ENCODE measurements around the gene LDHD. TPM values are rescaled to one million over a fixed set of nuclear protein-coding genes. Genes with fewer than 3 reads are reported as not detected.

The LDHD gene
- total RNA-seq, 4 donors from 2014 or later, result 3.3 to 20.4 (median 10.4) TPM

DNA sequence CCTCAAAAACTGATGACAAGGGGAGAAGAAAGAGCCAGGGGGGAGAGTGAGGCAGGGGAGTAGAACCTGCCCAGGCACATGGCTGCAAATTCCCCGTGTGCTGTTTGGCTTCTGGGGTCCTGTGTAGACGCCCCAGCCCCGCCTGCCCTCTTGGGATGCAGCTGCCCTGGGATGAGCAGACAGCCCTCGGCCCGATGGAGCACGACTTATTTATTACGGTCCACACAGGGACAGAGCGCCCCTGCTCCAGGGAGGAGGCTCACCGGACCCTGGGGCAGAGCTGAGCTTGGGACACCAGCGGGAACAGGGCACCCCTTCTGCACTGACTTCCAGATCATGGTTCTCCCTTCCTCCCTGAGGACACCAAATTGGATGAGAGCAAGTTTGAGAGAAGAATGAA, 9.1 kb downstream of the LDHD start:
- H3K27ac ChIP-seq, result peak overlapping the region; percentile 61 to 90 (median 80)
- H3K9me3 ChIP-seq, result no peaks in the 10 kb centered on the region
- no peaks in the 10 kb centered on the region for H3K27me3 ChIP-seq
- peaks cover 59 to 86% (median 75%) of the 10 kb centered on the region in 3 donors for H3K4me1 ChIP-seq
- intact Hi-C loops (cut with DNase I), result no loop called here
- TF ChIP-seq CTCF (IDR thresholded peaks at IDR 0.05), result no peak
- TF ChIP-seq POLR2A (IDR thresholded peaks at IDR 0.05), result no peak
- no peak overlapping the region for H3K4me3 ChIP-seq
- peaks cover 0 to 27% (median 0%) of the 10 kb centered on the region in 3 donors for H3K36me3 ChIP-seq
- no peak for DNase-seq
- WGBS, 2 donors, result 47 to 84% methylated on average over 4 to 7 of the region's 10 CpGs

DNA sequence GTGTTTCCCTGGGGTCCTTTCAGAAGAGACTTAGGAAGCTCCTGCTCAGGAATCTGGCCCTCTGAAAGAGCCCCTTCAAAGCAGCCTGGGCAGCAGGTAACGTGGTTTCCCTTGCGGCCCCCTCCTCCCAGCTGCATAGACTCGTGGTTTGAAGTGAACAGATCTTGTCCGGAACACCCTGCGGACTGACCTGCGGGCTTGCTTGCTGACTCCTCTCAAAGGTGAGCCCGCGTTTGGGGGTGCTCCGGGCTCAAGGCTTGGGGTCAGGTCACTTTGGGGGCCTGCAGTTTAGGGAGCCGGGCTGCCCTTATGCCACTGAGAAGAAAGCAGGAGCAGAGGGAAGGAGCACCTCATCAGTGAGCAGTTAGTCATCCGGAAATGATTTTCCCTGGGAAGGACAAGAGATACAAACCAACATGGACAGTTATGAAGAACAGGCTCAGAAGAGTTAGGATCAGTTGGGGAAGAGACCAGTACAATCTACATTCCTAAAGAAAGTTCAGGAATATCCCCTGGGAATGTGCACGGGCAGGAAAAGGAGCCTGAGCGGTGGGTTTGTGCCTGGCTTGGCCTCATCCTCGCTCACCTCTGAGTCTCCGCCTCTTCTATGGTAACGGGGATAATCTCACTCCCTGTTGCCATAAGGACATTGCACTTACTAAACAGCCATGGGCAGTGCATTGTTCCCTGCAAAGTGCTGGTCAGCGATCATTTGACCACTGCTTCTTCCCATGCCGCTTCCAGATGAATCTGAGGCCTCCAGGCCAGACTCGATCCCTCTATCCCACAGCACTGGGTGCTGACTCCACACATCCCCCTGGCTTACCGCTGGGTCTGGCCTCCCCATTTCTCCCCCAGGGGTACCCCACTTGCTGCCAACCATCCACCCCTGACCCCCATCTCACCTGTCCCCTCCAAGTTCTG, 10.0 kb downstream of the LDHD start:
- TF ChIP-seq CTCF (IDR thresholded peaks at IDR 0.05) (no peak), POLR2A (IDR thresholded peaks at IDR 0.05) (no peak)
- WGBS, 2 donors, result 88 to 93% methylated on average over 7 to 20 of the region's 20 CpGs
- H3K9me3 ChIP-seq, result no peaks in the 10 kb centered on the region
- H3K27ac ChIP-seq, result peak overlapping the region; percentile 60 to 90 (median 86)
- H3K4me3 ChIP-seq, result no peak overlapping the region
- no peaks in the 10 kb centered on the region for H3K27me3 ChIP-seq
- DNase-seq, result no peak
- intact Hi-C loops (cut with DNase I), result no loop called here
- H3K36me3 ChIP-seq, result peaks cover 0 to 27% (median 0%) of the 10 kb centered on the region in 3 donors
- peaks cover 59 to 77% (median 71%) of the 10 kb centered on the region in 3 donors for H3K4me1 ChIP-seq

- peaks cover 53 to 74% (median 61%) of the 10 kb centered on the region in 3 donors for H3K4me1 ChIP-seq
- 37 to 50% methylated on average over 4 to 6 of the region's 10 CpGs for WGBS, 2 donors
These were observed 11.1 kb downstream of the LDHD start for GRCh38 chr16:75105306-75106061.

DNA sequence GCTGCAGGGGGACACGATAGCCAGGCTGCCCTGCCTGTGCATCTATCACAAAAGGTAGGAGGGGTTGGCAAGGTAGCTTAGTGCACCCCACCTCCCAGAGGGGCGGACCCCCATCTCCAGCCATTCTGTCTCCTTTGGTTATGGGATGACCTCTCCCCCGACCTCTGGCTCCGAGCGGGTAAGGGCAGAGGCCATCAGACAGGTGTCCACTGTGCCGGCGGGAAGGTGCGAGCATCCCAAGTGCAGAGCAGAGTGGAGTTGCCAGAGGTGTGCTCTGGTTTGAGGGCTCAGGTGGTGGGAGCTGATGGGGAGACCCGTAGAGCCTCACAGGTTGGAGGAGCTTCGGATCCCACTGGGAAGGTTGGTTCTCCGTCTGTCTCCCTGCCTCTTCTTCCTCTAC, 11.7 kb downstream of the LDHD start:
- WGBS, 2 donors, result 98 to 100% methylated on average over 2 to 7 of the region's 11 CpGs
- H3K27ac ChIP-seq, result peak overlapping the region; percentile 60 to 90 (median 86)
- peaks cover 53 to 74% (median 61%) of the 10 kb centered on the region in 3 donors for H3K4me1 ChIP-seq
- intact Hi-C loops (cut with DNase I), result no loop called here
- no peak overlapping the region for H3K4me3 ChIP-seq
- TF ChIP-seq CTCF (IDR thresholded peaks at IDR 0.05) (no peak), POLR2A (IDR thresholded peaks at IDR 0.05) (no peak)
- H3K9me3 ChIP-seq, result no peaks in the 10 kb centered on the region
- DNase-seq, result no peak
- peaks cover 0 to 27% (median 0%) of the 10 kb centered on the region in 3 donors for H3K36me3 ChIP-seq
- H3K27me3 ChIP-seq, result no peaks in the 10 kb centered on the region

More at GRCh38 chr16:75105306-75106061, 11.1 kb downstream of the LDHD start:
- TF ChIP-seq CTCF (IDR thresholded peaks at IDR 0.05), result no peak
- no peak for TF ChIP-seq POLR2A (IDR thresholded peaks at IDR 0.05)
- H3K27me3 ChIP-seq, result no peaks in the 10 kb centered on the region
- intact Hi-C loops (cut with DNase I), result no loop called here
- H3K4me3 ChIP-seq, result peak overlapping the region in 1 of 4 donors; percentile 13
- H3K36me3 ChIP-seq, result peaks cover 0 to 27% (median 0%) of the 10 kb centered on the region in 3 donors
- no peak for DNase-seq
- no peaks in the 10 kb centered on the region for H3K9me3 ChIP-seq
- H3K27ac ChIP-seq, result peak overlapping the region; percentile 60 to 90 (median 86)
